GM18861 (cell line): ENCODE results near the gene DDI1.

Experiments used
- ATAC-seq: cut with Tn5 transposase; IDR thresholded peaks from one replicate; pipeline ENCODE4 v1.9.1; 2021; ENCODE audit not compliant: unreplicated experiment

The DDI1 gene

GRCh38 chr11:104036588-104036987 is at the start of gene DDI1:
Gene DDI1 (plus strand): TSS chr11:104036640. CDS start chr11:104036823, 183 bp downstream.
- no peak for ATAC-seq

- ATAC-seq, result no peak
Measured at GRCh38 chr11:103987629-103988594, 48.5 kb upstream of the DDI1 start.

- no peak for ATAC-seq
Measured at GRCh38 chr11:103988595-103988969, 47.9 kb upstream of the DDI1 start.

- ATAC-seq, result no peak
Measured at GRCh38 chr11:103993507-103993906, 42.9 kb upstream of the DDI1 start.

GRCh38 chr11:103994094-103994493 is 42.3 kb upstream of the DDI1 start:
- ATAC-seq, result no peak

- ATAC-seq, result no peak
Measured at GRCh38 chr11:103994518-103994917, 41.9 kb upstream of the DDI1 start.

GRCh38 chr11:103995896-103996295 is 40.5 kb upstream of the DDI1 start:
- ATAC-seq, result no peak

- peak; percentile 64 for ATAC-seq
Measured at GRCh38 chr11:103997082-103997481, 39.4 kb upstream of the DDI1 start.

GRCh38 chr11:103998826-103999508 is 37.5 kb upstream of the DDI1 start:
- ATAC-seq, result no peak

GRCh38 chr11:104000798-104001197 is 35.6 kb upstream of the DDI1 start:
- no peak for ATAC-seq

GRCh38 chr11:104001561-104002056 is 34.8 kb upstream of the DDI1 start:
- ATAC-seq, result no peak

GRCh38 chr11:104003491-104003890 is 32.9 kb upstream of the DDI1 start:
- no peak for ATAC-seq

GRCh38 chr11:104005234-104005855 is 31.1 kb upstream of the DDI1 start:
- ATAC-seq, result no peak

- no peak for ATAC-seq
Measured at GRCh38 chr11:104009744-104010143, 26.7 kb upstream of the DDI1 start.

GRCh38 chr11:104011044-104011443 is 25.4 kb upstream of the DDI1 start:
- no peak for ATAC-seq

- peak; percentile 87 for ATAC-seq
Measured at GRCh38 chr11:104015649-104016415, 20.6 kb upstream of the DDI1 start.

- ATAC-seq, result no peak
Measured at GRCh38 chr11:104024572-104024971, 11.9 kb upstream of the DDI1 start.

GRCh38 chr11:104028476-104029263 is 7.8 kb upstream of the DDI1 start:
- no peak for ATAC-seq

GRCh38 chr11:104033134-104033533 is 3.3 kb upstream of the DDI1 start:
- ATAC-seq, result no peak

- ATAC-seq, result no peak
Measured at GRCh38 chr11:104033561-104033960, 2.9 kb upstream of the DDI1 start.
